SU-DHL-6 (cell line): ENCODE data around the gene TBCCD1.

Experiments used
- H2AFZ ChIP-seq: fragments of 200-600 bp; sonication (generic); 2 replicates; pipeline ENCODE4 v1.6.1; 2014; ENCODE audit warnings: low read depth, mild to moderate bottlenecking, moderate library complexity, mixed read lengths, antibody characterized with exemption, low read length; ENCODE audit not compliant: severe bottlenecking
- H3F3A ChIP-seq: fragments of 200-600 bp; shearing (Covaris generic); 2 replicates; pipeline ENCODE4 v1.6.0; 2016; ENCODE audit warnings: antibody characterized with exemption, mild to moderate bottlenecking; ENCODE audit not compliant: insufficient read depth
- H3K27ac ChIP-seq: fragments of 200-600 bp; sonication (generic); 2 replicates; pipeline ENCODE4 v1.5.1; 2016; ENCODE audit warnings: low read depth, mild to moderate bottlenecking, low read length, moderate library complexity, mixed read lengths
- H3K27me3 ChIP-seq: fragments of 200-600 bp; sonication (generic), shearing (Covaris generic); 2 replicates; pipeline ENCODE4 v1.6.0; 2014; ENCODE audit warnings: mild to moderate bottlenecking, low read length
- H3K36me3 ChIP-seq: fragments of 200-600 bp; sonication (generic); 2 replicates; pipeline ENCODE4 v1.6.1; 2014; ENCODE audit warnings: mild to moderate bottlenecking, low read length, mixed read lengths
- H3K4me2 ChIP-seq: fragments of 300-600, 200-600 bp; shearing (Covaris generic), sonication (generic); 2 replicates; pipeline ENCODE4 v1.6.0; 2014; ENCODE audit warnings: low read length, low read depth, mild to moderate bottlenecking; ENCODE audit not compliant: poor library complexity, severe bottlenecking
- H3K4me3 ChIP-seq: fragments of 200-600 bp; sonication (generic); 2 replicates; pipeline ENCODE4 v1.5.1; 2014; ENCODE audit warnings: antibody characterized with exemption, low read length, mild to moderate bottlenecking, mixed read lengths; ENCODE audit not compliant: insufficient read depth, poor library complexity, severe bottlenecking
- H3K79me2 ChIP-seq: fragments of 200-600 bp; sonication (generic); 2 replicates; pipeline ENCODE4 v1.6.1; 2014; ENCODE audit warnings: mild to moderate bottlenecking, low read length, moderate library complexity; ENCODE audit not compliant: insufficient read depth
- H3K9ac ChIP-seq: fragments of 200-600 bp; sonication (generic); 2 replicates; pipeline ENCODE4 v1.7.0; 2014; ENCODE audit warnings: mild to moderate bottlenecking, low read length
- H3K9me2 ChIP-seq: fragments of 200-600 bp; sonication (generic); replicated peaks from 2 replicates; pipeline ENCODE4 v1.6.1; 2014; ENCODE audit warnings: low read length; ENCODE audit not compliant: insufficient read depth
- H3K9me3 ChIP-seq: fragments of 200-600 bp; sonication (generic); 2 replicates; pipeline ENCODE4 v1.6.1; 2014; ENCODE audit warnings: low read length, mixed read lengths; ENCODE audit not compliant: insufficient read depth
- H4K20me1 ChIP-seq: fragments of 200-600 bp; sonication (generic); 2 replicates; pipeline ENCODE4 v1.6.1; 2014; ENCODE audit warnings: low read depth, mild to moderate bottlenecking, antibody characterized with exemption, low read length, moderate library complexity, mixed read lengths
- EZH2phosphoT487 ChIP-seq: fragments of 200-600 bp; sonication (generic), shearing (Covaris generic); conservative IDR thresholded peaks from 2 replicates; pipeline ENCODE4 v1.6.1; 2018; ENCODE audit warnings: mild to moderate bottlenecking, antibody characterized with exemption, low read length, moderate library complexity, mixed read lengths
- TF ChIP-seq, protein P1 (sequence below): fragments of 200-600 bp; sonication (generic); IDR thresholded peaks from one replicate; pipeline ENCODE4 v1.5.1; 2017; ENCODE audit warnings: antibody characterized with exemption, mild to moderate bottlenecking, low read length, moderate library complexity; ENCODE audit not compliant: insufficient read depth, poor library complexity, severe bottlenecking

Gene TBCCD1

DNA sequence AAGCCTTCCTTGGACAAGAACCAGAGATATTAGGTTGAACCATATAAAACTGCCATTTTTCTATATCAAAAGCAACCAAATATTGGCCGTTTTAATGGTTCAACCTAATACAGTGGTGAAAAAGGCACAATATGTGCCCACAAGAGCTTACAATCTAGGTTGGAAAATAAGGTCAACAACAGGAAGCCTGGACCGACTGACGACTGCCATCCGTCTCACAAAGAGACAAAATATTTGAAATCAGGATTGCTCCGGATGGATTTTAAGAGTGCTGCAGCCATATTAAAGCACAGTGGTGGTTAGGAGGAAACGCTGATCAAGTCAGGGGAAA is 47.1 kb upstream of the TBCCD1 start:
- TF ChIP-seq, protein P1, sequence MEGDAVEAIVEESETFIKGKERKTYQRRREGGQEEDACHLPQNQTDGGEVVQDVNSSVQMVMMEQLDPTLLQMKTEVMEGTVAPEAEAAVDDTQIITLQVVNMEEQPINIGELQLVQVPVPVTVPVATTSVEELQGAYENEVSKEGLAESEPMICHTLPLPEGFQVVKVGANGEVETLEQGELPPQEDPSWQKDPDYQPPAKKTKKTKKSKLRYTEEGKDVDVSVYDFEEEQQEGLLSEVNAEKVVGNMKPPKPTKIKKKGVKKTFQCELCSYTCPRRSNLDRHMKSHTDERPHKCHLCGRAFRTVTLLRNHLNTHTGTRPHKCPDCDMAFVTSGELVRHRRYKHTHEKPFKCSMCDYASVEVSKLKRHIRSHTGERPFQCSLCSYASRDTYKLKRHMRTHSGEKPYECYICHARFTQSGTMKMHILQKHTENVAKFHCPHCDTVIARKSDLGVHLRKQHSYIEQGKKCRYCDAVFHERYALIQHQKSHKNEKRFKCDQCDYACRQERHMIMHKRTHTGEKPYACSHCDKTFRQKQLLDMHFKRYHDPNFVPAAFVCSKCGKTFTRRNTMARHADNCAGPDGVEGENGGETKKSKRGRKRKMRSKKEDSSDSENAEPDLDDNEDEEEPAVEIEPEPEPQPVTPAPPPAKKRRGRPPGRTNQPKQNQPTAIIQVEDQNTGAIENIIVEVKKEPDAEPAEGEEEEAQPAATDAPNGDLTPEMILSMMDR, result no peak
- no peak for TF ChIP-seq EZH2phosphoT487
- no peaks in the 10 kb centered on the region for H4K20me1 ChIP-seq
- 0 out of 2 replicates have a peak overlapping the region, but pooled peaks have one; percentile 15 for H3K9ac ChIP-seq
- peak overlapping the region; percentile 49 for H3K4me2 ChIP-seq
- no peaks in the 10 kb centered on the region for H3K9me3 ChIP-seq
- H3K79me2 ChIP-seq, result no peaks in the 10 kb centered on the region
- no peaks in the 10 kb centered on the region for H3K36me3 ChIP-seq
- H3F3A ChIP-seq, result no peaks in the 10 kb centered on the region
- peak overlapping the region; percentile 83 for H2AFZ ChIP-seq
- no peaks in the 10 kb centered on the region for H3K9me2 ChIP-seq
- no peak overlapping the region for H3K27ac ChIP-seq
- H3K4me3 ChIP-seq, result no peak overlapping the region
- no peaks in the 10 kb centered on the region for H3K27me3 ChIP-seq

DNA sequence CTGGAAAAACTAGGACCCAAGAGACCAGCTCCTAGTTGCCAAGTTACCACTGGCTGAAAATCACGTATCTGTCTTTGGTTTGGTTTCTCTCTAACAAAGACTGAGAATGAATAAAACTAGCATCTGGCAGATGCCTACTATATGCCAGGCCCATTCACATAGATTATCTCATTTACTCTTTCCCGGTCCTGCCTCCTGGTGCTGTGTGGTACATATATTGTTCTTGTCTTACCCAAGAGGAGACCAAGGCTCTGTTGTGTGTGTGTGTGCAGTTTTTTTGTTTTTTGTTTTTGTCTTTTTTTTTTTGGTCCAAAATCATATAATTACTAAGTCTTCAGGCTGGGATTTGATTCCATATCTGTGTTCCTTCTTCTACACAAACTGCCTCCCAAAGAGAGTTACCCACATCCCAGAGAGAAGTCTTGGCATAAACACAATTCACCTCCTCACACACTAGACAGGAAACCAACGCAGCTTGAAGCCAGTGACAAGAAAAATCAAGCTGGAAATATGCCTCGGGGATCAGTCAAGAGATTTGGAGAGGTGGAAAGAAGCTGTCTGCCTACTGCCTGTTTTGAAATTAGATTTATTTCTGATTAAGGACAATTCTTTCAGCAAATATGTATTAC is 46.6 kb upstream of the TBCCD1 start:
- Histone ChIP-seq H2AFZ (peak overlapping the region; percentile 83), H3K36me3 (no peaks in the 10 kb centered on the region), H4K20me1 (no peaks in the 10 kb centered on the region), H3K9me3 (no peaks in the 10 kb centered on the region), H3K79me2 (no peaks in the 10 kb centered on the region), H3F3A (no peaks in the 10 kb centered on the region), H3K9ac (no peak overlapping the region), H3K9me2 (no peaks in the 10 kb centered on the region), H3K4me2 (no peak overlapping the region), H3K27me3 (no peaks in the 10 kb centered on the region), H3K27ac (no peak overlapping the region), H3K4me3 (no peak overlapping the region)
- TF ChIP-seq, protein P1, result no peak
- no peak for TF ChIP-seq EZH2phosphoT487

DNA sequence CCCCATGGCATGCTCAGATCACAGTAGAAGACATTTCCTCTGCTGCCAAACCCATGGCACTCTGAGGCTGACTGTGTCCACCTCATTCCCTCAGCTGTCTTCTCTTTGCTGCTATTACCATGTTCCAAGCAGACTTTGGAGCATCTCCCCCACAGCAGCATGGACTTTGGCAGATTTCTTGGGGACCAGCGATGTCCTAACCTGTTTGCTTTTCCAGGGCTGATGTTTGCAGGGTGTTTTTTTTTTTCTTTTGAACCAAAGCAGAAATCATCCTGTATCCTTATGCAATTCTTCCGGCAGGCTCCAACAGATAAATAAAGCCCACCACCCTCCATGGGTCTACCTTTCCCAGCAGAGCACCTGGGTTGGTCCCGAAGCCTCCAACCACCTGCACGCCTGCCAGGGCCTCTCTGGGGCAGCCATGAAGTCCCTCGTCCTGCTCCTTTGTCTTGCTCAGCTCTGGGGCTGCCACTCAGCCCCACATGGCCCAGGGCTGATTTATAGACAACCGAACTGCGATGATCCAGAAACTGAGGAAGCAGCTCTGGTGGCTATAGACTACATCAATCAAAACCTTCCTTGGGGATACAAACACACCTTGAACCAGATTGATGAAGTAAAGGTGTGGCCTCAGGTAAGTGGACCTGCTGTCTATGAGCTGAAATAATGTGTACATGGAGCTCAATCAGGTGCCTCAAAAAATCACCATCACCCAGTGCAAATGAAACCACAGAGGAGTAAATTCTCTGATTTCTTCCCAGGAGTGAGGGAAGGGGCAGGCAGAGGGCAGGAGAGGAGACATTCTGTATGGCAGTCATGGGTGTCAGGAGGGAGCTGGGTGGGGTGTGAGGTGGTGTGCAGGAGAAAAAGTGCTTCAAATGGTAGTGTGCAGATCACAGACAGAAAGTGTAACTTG is 45.8 kb upstream of the TBCCD1 start, which contains the start of gene AHSG:
TSS of gene AHSG (plus strand) at position 340 of the 916 bp plus-strand sequence. CDS start at position 422, 82 bp downstream.
- Histone ChIP-seq H2AFZ (no peak within 1 kb of the TSS), H3K79me2 (no peaks in the 10 kb centered on the region)

More for the DNA sequence above, 45.8 kb upstream of the TBCCD1 start, which contains the start of gene AHSG:
- Histone ChIP-seq H3K36me3 (no peaks in the 10 kb centered on the region), H3K4me3 (no peak within 1 kb of the TSS), H4K20me1 (no peaks in the 10 kb centered on the region), H3K9ac (no peak within 1 kb of the TSS), H3K27me3 (no peaks in the 10 kb centered on the region), H3K27ac (no peak within 1 kb of the TSS), H3K9me2 (no peaks in the 10 kb centered on the region), H3K9me3 (no peaks in the 10 kb centered on the region), H3F3A (no peaks in the 10 kb centered on the region), H3K4me2 (no peak within 1 kb of the TSS)
- no peak for TF ChIP-seq EZH2phosphoT487
- TF ChIP-seq, protein P1, result no peak
